ENCODE measurements around the gene FREM3.
"Not testable (repeated sequence)": the region's sequence is repeated elsewhere in the genome, so short reads cannot be mapped to it uniquely, and the experiment has no call there.

Gene FREM3

DNA sequence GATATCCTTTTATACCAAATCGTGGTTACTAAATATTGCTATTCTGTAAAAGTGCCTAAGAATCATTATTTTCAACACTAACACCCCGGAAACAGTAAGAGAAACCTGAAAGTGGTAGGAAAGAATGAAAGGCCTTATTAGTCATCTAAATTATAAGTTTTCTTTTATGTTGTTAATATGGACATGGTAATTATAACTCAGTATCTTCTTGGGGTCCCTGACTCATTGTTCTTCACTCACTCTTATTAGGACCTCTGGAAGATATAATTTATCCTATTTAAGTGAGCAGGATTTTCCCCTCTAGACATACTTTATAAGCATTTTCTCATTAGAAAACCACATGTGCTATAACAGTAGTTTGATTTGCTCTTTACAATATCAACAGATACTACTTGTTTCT lies 136.0 kb downstream of the FREM3 start:
- no peak for FAIRE-seq

DNA sequence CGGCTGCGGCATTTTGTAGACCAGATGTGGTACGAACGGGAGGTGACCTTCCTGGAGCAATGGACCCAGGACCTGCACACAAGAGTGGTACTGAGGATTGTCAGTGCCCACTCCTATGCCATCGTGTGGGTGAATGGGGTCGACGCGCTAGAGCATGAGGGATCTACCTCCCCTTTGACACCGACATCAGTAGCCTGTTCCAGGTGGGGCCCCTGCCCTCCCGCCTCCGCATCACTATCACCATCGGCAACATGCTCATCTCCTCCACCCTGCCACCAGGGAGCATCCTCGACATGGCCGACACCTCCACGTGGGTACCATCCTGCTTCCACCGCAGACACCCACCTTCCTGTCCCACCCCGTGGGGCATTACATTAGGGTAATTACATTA lies 140.7 kb downstream of the FREM3 start:
- no peak for FAIRE-seq

DNA sequence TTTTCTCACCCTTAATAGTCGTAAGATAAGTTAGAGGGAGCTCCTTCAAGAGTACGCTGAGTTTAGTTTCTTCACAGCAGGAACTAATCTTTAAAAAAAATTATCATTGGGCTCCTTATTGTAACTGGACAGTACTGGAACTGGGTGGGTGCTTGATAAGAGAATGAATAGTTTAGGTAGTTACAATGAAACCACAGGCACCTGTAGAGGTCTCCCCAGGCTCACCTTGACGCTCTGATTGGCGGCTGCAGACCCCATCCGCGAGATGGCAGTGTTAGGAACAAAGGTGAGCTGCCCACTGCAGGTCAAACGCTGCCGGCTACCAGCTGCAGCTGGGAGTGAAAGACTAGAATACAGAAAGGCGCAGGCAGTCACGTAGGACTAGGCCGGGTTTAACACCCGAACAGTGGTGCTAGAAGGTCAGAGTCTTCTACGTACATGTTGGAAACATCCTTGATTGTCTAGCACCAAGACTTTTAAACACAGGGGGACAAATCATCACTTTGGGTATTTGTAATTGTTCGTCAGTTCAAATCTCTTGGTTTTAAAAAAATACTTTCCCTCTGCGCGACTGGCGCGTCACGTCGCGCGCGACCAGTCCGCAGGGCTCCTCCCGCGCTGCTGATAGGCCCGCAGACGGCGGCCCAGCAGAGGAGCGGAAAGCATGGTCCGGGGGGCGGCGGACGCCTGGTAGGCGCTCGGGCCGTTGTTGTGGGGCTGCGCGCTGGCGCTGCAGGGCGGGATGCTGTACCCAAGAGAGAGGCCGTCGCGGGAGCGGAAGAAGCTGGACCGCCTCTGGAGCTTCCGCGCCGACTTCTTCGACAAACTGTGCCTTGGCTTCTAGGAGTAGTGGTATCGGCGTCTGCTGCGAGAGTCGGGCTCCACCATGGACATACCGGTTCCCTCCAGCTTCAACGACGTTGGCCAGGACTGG lies 141.4 kb downstream of the FREM3 start:
- FAIRE-seq: no peak

DNA sequence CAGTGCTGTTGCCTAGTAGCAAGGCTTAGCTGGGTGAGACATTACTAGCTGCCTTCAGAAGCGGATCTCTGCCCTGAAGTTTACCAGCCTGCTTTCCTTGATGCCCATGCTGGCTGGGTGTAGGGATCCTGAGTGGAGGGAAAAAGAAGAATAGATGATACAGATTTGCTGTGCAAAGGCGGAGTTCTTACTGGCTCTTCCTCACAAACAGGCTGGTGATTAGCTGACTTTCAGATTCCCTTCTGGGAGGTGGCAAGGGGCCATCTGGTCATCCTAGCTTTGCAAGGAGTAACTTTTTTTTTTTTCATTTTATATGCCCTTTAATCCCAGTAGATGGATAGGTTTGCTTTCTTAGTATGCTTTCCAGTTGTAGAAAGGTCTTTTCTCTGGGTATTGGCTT lies 142.2 kb downstream of the FREM3 start:
- no peak for FAIRE-seq

DNA sequence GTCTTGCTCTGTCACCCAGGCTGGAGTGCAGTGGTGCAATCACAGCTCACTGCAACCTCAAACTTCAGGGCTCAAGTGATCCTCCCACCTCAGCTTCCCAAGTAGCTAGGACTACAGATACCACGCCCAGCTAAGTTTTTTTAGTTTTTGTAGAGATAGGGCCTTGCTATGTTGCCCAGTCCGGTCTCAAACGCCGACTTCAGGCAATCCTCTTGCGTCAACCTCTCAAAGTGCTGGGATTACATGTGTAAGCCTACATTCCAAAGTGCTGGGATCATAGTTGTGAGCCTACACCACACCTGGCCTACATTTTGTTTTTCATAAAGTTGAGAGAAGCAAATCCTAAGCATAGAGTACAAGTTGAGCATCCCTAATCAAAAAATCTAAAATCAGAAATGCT lies 144.8 kb downstream of the FREM3 start:
- FAIRE-seq: no peak

DNA sequence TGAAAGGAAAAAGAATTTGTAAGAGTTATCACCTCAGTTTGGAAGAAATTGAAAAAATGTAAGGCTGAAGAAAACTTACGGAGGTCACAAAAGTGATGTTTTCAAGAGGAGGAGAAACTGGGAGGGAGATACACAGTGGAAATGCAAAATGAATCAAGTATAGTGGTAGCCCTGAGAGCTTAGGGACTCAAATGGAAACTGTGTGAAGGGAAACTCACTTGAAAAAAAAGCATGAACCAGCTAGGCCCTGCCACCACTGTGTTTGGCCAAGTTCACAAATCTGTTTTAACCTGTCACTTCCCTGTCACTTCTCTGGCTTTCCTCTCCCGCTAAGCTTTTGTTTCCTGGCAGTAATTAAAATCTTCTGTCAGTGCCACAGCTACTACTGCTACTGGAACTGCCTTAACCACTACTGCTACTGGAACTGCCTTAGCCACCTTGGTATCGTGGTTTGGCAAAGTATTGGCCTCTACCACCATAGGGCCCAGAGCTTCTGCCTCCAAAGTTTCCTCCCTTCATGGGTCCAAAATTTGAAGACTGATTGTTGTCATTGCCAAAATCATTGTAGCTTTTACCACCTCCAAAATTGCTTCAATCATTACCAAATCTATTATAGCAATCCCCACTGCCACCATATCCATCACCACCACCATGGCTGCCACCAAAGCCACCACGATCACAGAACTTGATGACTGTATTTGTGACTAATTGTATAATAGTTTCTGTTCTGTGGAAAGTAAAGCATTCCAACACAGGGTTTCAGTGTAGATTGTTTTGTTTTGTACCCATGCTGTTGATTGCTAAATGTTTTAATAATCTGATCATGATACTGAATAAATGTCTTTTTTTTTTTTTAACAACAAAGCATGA lies 145.5 kb downstream of the FREM3 start:
- no peak for FAIRE-seq

DNA sequence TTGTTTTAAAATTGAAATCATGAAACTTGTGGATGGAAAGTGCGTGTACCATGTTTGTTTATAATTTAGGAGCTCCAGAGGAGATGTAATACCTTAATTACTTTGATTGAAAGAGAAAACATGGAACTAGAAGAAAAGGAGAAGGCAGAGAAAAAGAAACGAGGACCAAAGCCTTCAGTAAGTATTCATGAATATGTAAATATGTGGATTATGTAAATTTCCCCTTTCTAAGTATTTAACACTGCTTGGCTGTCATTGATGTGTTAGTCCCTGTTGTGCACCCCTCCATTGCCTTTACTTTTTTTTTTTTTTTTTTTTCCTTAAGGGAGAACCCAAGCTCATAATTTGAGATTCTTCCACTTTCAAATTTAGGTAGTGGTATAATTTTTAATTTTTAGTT lies 150.5 kb downstream of the FREM3 start:
- no peak for FAIRE-seq

DNA sequence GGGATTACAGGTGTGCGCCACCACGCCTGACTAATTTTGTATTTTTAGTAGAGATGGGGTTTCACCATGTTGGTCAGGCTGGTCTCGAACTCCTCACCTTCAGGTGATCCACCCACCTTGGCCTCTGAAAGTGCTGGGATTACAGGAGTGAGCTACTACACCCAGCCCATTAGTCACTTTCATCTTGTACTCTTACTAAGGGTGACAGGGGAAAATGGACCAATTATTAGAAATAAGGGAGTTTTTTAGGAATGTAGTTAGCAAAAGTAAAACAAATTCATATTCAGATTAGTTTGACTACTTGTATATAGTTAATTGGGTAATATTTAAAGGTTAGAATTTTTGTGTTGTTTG lies 160.8 kb downstream of the FREM3 start:
- no peak for FAIRE-seq

DNA sequence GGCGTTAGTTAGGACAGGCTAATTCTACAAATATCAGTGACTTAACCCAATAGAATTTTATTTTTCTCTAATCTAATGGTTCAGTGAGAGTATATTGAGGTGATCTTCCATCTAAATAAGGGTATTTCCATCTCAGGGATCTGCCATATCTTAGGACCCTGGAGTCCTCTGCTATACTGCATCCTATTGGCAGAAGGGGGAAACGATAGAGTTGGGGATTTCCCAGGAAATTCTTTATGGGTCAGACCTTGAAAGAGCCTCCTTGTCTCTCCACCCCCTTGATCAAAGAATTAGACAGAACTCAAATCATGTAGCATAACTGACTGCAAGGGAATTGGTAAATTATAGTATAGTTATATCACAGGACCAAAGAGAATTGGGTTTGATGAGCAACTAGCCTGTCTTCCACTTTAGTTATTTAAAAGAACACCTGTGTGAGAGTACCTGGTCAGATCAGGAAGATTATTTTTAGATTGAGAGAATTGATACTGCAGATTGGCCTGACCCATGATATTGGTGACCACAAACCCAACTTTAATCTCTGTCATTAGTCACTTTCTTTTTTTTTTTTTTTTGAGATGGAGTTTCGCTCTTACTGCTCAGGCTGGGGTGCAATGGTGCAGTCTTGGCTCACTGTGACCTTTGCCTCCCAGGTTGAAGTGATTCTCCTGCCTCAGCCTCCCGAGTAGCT lies 161.4 kb downstream of the FREM3 start:
- no peak for FAIRE-seq

DNA sequence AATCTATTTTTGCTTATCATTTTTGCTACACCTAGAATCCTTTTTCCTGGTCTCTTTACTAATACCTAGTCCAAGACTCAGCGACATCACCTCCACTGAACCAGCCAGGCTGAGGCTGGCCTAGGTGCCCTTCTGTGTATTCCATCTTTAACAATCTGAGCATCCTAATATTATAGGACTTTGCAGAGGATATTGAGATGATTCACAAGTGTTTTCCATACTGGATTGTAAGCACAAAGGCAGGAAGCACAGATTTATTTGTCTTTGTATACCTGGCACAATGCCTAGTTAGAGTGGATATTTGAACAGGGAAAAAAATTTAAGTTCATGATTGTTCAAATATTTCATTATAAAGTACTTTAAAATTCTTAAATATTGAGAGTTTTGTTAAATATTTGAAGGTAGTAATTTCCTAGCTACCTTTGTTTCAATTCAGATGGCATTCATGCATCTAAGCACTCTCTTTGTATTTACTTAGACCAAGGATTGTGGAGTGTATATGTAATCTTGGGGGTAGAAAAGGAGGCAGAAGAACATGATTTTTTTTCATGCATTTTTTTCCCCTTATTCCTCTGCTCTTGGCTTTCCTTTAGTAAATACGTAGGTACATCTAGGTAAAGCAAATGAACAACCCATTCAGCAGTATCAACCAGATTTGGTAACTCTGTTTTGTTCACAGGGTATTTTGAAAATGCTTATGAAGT lies 168.5 kb downstream of the FREM3 start:
- FAIRE-seq: no peak

DNA sequence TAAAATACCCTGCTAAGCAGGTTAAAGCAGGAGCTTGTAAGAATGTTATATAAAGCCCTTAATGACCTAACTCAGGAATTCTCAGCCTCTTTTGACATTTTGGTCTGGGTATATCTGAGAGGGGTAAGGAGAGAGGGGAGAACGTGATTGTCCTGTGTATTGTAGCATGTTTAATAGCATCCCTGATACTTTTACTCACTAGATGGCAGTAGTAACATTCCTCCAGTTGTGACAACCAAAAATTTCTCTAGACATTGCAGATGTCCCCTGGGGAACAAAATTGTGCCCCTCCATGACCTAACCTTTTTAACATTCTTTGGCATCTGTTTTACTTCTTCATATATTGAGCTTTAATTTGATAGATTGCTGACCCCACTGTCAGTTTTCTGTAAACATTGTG lies 169.1 kb downstream of the FREM3 start:
- FAIRE-seq: no peak

DNA sequence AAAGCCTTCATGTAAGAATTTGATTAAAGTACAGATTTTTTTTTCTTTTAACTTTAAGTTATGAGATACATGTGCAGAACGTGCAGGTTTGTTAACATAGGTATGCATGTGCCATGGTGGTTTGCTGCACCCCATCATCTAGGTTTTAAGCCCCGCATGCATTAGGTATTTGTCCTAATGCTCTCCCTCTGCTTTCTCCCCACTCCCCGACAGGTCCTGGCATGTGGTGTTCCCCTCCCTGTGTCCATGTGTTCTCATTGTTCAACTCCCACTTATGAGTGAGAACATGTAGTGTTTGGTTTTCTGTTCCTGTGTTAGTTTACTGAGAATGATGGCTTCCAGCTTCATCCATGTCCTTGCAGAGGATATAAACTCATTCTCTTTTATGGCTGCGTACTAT lies 172.4 kb downstream of the FREM3 start:
- FAIRE-seq: not testable (repeated sequence)

All from colon (tissue), 2 donors.